ENCODE measurements around the gene EEIG1. TPM values are rescaled to one million over a fixed set of nuclear protein-coding genes. Genes with fewer than 3 reads are reported as not detected.

The EEIG1 gene
- total RNA-seq, 1 donor = 32.4 TPM

GRCh38 chr9:127943731-127944144 lies 37.1 kb downstream of the EEIG1 start:
- TF ChIP-seq CTCF (IDR thresholded peaks at IDR 0.05; ENCODE audit: insufficient read depth, low read length) = peak; percentile 95
- H3K4me3 ChIP-seq (ENCODE audit: low read depth, low read length) = no peak overlapping the region
- peak; percentile 80 for DNase-seq (ENCODE audit: low read depth)

GRCh38 chr9:127943011-127943662 lies 37.7 kb downstream of the EEIG1 start:
- DNase-seq (ENCODE audit: low read depth) = no peak
- no peak for TF ChIP-seq CTCF (IDR thresholded peaks at IDR 0.05; ENCODE audit: insufficient read depth, low read length)
- no peak overlapping the region for H3K4me3 ChIP-seq (ENCODE audit: low read depth, low read length)

GRCh38 chr9:127942216-127943010 lies 38.4 kb downstream of the EEIG1 start:
- DNase-seq (ENCODE audit: low read depth) = peak; percentile 71
- H3K4me3 ChIP-seq (ENCODE audit: low read depth, low read length) = no peak overlapping the region
- TF ChIP-seq CTCF (IDR thresholded peaks at IDR 0.05; ENCODE audit: insufficient read depth, low read length) = peak; percentile 85

GRCh38 chr9:127941961-127942215 lies 38.9 kb downstream of the EEIG1 start:
- no peak overlapping the region for H3K4me3 ChIP-seq (ENCODE audit: low read depth, low read length)
- no peak for DNase-seq (ENCODE audit: low read depth)
- TF ChIP-seq CTCF (IDR thresholded peaks at IDR 0.05; ENCODE audit: insufficient read depth, low read length) = no peak

- no peak for DNase-seq (ENCODE audit: low read depth)
- no peak for TF ChIP-seq CTCF (IDR thresholded peaks at IDR 0.05; ENCODE audit: insufficient read depth, low read length)
- no peak overlapping the region for H3K4me3 ChIP-seq (ENCODE audit: low read depth, low read length)
Measured at GRCh38 chr9:127941062-127941960, 39.5 kb downstream of the EEIG1 start.

- DNase-seq (ENCODE audit: low read depth) = no peak
- no peak overlapping the region for H3K4me3 ChIP-seq (ENCODE audit: low read depth, low read length)
- no peak for TF ChIP-seq CTCF (IDR thresholded peaks at IDR 0.05; ENCODE audit: insufficient read depth, low read length)
Measured at GRCh38 chr9:127940593-127940992, 40.2 kb downstream of the EEIG1 start.

All from fibroblast of the aortic adventitia (primary cell).